Smooth muscle cell of the brain vasculature (primary cell): ENCODE results near the gene SPTLC3.

ENCODE experiments used
- DNase-seq: peaks from one replicate; pipeline ENCODE4 v3.0.0-alpha.2; 2012; ENCODE audit warnings: low read depth, low spot score

Gene SPTLC3

DNA sequence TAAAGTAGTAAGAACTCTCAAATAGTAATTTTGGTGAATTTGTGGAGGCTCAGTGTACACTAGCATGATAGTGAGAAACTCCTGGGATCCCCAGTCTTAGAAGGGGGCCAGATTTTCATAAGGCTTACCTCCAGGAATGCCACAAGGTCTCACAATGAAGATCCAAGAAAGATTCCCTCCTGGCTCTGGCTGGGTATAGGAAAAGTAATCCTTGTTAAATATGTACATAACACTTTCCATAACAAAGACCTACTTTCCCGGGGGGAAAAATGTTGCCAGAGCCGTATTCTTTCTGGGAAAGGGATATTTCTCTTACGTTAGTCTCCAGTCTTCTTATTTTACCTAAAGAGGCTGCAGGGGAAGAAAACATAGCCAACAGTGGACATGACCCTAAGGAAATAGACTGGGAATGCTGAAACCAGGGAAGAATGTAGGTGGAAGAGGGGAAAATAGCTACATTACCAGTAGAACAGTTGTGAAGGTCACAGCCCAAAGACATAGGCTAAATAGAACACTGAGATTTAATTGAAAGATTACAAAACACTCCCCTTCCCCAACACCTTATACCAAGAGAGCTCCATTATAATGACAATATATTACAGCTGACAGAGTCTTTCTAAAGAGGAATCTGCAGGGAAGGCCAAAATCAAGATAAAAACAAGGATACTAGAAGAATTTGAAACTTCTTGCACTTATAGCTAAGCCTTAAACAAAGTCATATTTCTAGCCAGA is 177.4 kb downstream of the SPTLC3 start:
- DNase-seq: no peak

- no peak for DNase-seq
These were observed 179.1 kb downstream of the SPTLC3 start for GRCh38 chr20:13187899-13188298.

- DNase-seq: no peak
These were observed 190.5 kb downstream of the SPTLC3 start for GRCh38 chr20:13199279-13199678.

GRCh38 chr20:13200767-13201500 is 192.2 kb downstream of the SPTLC3 start:
- DNase-seq: no peak

- DNase-seq: no peak
These were observed 193.8 kb downstream of the SPTLC3 start for GRCh38 chr20:13202565-13202964.

GRCh38 chr20:13205425-13205824 is 196.7 kb downstream of the SPTLC3 start:
- DNase-seq: no peak

GRCh38 chr20:13205848-13206434 is 197.2 kb downstream of the SPTLC3 start:
- no peak for DNase-seq

GRCh38 chr20:13207016-13207415 is 198.2 kb downstream of the SPTLC3 start:
- no peak for DNase-seq

DNA sequence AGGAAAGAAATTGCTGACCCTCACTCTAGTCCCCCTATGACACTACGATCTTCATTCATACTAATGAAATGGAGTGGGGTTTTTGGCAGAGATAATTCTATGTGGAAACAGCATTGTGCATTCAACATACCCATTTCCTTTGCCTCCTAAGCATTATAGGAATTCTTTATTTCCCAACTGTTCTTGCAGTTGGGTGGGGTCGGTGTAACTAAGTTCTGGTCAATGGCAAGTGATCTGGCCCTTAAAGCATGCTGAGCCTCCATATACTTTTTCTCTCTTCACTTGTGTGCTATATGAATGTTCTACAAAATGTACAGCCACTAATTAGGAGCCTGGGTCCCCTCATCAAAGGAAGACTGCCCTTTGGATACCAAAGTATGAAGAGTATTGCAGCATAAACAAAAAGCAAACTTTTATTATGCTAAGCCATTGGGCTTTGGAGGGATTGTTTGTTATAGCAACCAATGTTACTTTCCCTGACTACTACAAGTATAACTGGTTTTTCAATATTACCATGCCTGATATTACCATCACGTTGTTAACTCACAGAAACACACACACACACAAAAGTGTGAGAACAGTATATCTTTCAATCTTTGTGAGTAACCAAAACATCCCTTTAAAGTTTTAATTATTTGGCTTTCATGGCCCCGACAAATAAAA is 203.3 kb downstream of the SPTLC3 start:
- DNase-seq: no peak

DNA sequence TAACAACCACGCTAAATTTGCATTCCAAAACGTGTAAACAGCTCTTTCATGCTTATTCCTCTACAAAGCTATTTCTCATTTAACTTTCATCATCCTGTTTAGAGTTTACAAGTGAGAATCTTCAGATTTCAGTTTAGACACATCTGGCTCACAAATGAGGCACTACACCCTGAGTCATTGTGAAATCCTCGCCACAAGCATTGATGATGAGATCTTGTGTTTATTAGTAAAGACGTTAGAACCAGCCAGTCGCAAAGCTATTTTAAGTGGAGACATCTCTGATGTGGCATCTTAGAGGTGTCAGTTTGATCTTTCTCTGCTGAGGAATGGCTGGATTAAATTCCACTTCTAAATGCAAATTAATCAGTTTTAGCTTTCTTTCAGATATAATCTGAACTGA is 204.0 kb downstream of the SPTLC3 start:
- DNase-seq: no peak

- no peak for DNase-seq
These were observed 204.6 kb downstream of the SPTLC3 start for GRCh38 chr20:13213335-13213734.

GRCh38 chr20:13216533-13216932 is 207.8 kb downstream of the SPTLC3 start:
- DNase-seq: no peak
